Hematopoietic multipotent progenitor cell (in vitro differentiated cells): Measurements from ENCODE around the gene MKRN2. TPM values are rescaled to one million over a fixed set of nuclear protein-coding genes. Genes with fewer than 3 reads are reported as not detected.
"Not testable (repeated sequence)": the region's sequence is repeated elsewhere in the genome, so short reads cannot be mapped to it uniquely, and the experiment has no call there.

Source experiments
- DNase-seq, 3 donors: peaks; one replicate each; pipeline ENCODE4 v3.0.0-alpha.2; 2011 to 2015; ENCODE audit warnings: low read depth in 2 of 3, low spot score in 2 of 3
- total RNA-seq: library from RNA; depleted of rRNA; stranded (reverse); fragments of >200 nt; gene quantifications from one replicate; pipeline ENCODE4 v1.2.3, GENCODE V29; 2012

MKRN2 gene
- total RNA-seq, 1 donor, result 38.8 TPM

DNA sequence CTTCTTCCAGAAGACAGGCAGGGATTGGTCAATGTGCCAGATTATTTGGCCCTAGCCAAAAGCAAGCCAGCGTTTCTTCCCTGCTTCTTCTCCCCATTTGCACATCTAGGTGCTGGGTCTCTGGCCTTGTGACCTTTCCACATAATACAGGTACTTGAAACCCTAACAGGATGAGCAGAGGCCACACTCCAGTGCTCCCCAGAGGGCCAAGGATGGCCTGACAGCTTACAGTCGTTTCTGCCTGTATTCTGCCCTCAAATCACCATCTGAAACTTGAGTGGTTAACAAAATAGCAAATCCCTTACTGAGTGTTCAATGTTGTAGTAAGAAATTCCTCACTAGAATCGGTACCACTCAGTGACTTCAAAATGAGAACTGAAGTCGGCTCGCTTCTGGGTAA is 29.1 kb downstream of the MKRN2 start:
- no peak for DNase-seq

- DNase-seq, result no peak
These were observed 29.5 kb downstream of the MKRN2 start for GRCh38 chr3:12586403-12586802.

- DNase-seq, result no peak
These were observed 31.4 kb downstream of the MKRN2 start for GRCh38 chr3:12588039-12589009.

GRCh38 chr3:12590096-12590495 is 33.2 kb downstream of the MKRN2 start:
- peak in 1 of 3 donors; percentile 35 for DNase-seq

- no peak for DNase-seq
These were observed 34.6 kb downstream of the MKRN2 start for GRCh38 chr3:12591456-12591855.

DNA sequence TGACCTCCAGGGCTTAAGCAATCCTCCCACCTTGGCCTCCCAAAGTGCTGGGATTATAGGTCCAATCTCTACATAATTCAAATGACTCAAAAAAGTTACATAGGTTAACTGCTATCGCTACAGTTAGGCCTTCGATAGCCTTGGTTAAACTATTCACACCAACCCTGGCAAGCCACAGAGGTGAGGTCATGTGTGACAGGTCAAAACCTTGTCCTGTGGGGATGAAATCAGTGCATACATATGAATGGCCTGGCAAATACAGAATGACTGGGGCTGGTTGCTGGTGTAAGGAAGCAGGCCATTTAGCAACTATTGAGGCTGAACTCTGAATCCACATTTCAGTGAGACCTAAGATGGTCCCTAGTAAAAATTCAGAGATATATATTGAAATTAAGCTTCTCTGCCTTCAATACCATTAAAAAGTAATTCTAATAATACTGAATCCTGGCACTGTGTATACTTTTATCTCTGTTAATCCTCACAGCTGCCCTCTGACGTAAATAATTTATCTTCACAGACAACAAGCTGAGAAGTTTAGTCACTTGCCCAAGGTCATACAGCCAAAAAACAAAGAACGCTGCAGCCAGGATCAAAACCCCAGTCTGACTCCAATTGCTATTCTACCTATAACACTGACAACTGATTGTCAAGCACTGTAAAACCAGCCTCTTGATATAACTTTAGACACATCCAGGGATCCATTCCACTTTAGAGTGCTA is 35.3 kb downstream of the MKRN2 start:
- DNase-seq, result no peak

DNA sequence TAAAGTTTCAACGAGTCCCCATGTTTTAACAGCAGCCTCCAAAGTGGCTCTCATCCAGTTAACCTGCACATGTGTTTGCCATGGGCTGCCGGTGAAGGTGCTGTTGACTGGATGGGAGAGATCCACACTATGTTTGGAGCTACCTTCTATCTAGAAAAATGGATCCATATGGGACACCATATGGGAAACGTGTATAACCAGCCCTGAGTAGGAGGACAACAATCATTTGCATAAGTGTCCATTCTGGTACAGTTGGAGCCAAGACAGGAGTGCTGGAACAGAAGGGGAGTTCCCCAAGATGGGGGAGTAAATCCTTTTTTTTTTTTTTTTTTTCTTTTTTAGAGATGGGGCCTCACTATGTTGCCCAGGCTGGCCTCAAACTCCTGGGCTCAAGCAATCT is 36.6 kb downstream of the MKRN2 start:
- no peak for DNase-seq

DNA sequence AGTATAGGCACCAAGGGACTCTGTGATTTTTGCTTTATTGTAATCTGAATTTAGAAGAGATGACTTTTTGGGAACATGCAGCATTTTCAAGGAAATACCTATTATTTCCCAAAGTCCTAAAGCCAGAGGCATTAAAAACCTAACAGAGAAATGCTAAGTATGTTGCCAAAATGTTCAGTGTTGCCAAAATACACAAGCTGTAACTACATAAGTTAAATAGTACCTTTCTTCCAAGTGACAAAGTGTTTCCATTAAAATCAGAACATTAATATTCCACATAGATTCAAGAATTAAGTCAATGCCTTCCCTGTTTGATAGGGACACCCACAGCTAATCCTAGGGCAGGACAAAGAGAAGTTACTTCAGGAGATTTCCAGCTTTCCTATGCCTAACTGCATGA is 42.0 kb downstream of the MKRN2 start:
- DNase-seq, result no peak

DNA sequence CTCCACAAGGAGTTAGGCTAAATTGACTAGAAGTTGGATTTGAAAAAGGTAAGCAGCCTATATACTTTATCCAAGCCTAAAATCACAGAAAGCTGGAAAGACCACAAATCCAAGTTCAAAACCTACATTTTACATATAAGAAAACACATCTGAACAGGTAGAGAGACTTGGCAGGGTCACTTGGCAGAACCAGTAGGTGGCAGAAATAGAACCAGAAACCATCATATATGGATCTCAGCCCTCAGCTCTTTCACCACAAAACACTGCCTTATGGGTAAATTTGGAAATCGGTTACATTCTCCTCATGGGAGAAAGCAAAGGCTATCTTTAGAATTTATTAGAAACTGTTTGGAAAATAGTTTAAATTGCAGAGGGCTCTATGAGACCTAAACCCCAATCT is 44.2 kb downstream of the MKRN2 start:
- no peak for DNase-seq

- no peak for DNase-seq
These were observed 47.1 kb downstream of the MKRN2 start for GRCh38 chr3:12603969-12604368.

- no peak for DNase-seq
These were observed 51.5 kb downstream of the MKRN2 start for GRCh38 chr3:12608376-12608775.

DNA sequence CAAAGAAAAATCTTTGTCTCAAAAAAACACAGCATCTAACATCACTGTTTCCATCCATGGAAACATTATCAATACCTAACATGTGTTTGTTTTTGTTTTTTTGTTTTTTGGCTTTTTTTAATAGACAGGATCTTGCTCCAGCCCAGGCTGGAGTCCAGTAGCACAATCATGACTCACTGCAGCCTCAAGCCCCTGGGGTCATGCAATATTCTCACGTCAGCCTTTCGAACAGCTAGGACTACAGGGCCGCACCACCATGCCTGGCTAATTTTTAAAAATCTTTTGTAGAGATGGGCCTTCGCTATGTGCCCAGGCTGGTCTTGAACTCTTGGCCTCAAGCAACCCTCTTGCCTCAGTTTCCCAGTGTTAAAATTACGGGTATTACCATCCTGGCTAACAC is 54.2 kb downstream of the MKRN2 start:
- DNase-seq, result no peak

- DNase-seq, result no peak
These were observed 55.8 kb downstream of the MKRN2 start for GRCh38 chr3:12612514-12613226.

DNA sequence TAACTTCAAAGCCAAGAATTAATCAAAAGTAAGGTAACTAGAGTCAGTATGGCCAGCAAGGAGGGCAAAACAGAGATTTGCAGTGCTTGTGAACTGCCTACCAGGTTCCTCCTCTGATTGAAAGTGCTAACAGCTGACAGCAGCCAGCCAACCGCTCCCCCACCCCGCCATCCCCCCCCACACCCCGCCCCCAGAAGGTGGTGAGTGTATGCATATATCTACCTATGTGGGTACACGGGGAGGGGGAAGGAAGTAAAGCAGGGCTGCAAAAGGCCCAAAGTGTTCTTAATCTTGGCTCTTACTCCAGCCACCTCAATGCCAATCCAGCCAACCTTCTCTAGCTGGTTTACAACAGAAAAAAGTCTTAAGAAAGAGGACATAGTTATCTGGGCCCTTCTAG is 56.4 kb downstream of the MKRN2 start:
- DNase-seq, result peak in 1 of 3 donors; percentile 4

DNA sequence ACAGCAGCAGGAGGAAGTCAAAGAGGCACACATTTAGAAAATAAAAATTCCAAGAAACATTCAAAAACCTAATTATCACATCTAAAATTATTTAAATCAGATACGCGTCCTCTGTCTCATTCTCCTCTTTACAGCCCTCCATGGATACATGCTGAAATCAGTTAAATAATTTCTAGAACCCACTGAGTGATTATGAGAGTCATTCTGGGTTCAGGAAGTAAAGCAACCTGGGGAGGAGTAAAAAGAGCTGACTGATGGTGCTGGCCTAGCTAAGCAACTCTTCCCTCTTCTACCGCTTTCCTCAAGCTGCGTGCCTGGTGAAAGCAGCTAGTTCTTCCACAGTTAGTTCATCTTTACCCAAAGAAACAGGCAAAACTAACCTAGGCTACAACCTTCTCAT is 58.4 kb downstream of the MKRN2 start:
- DNase-seq, result no peak

DNA sequence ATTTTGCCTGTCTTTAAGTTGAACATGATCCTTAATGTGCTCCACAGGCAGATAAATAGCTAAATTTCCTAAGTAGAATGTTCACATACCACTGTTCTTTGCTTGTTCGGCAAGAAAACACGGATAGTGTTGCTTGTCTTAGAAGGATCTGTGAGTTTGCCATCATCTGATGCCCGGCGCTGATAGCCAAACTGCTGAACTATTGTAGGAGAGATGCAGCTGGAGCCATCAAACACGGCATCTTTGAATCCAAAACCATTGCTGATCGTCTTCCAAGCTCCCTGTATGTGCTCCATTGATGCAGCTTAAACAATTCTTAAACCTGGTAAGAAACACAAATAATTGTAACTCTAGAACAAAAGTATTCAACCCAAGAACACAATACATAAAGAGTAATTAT is 61.5 kb downstream of the MKRN2 start:
- DNase-seq, result no peak

- no peak for DNase-seq
These were observed 63.4 kb downstream of the MKRN2 start for GRCh38 chr3:12620305-12620704.

- no peak for DNase-seq
These were observed 63.8 kb downstream of the MKRN2 start for GRCh38 chr3:12620729-12621128.

GRCh38 chr3:12622335-12622734 is 65.4 kb downstream of the MKRN2 start:
- no peak for DNase-seq

DNA sequence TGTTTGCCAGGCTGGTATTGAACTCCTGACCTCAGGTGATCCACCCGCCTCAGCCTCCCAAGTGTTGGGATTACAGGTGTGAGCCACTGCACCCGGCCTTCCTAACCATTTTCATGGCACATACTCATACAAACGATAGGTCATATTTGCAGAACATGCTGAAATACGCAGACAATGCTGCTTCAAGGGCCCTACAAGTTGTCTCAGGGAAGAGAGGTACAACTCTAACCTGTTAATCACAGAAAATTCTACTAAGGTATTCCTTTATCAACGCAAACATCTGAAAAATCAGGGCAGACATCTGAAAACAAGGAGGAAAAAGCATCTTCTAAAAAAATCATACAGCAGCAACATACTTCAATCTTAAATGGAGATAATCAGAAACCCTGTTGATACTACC is 67.2 kb downstream of the MKRN2 start:
- no peak for DNase-seq

GRCh38 chr3:12624964-12625363 is 68.1 kb downstream of the MKRN2 start:
- DNase-seq, result not testable (repeated sequence)
